NOMO-1 (cell line): ENCODE data around the gene CARMIL1.
"Not testable (repeated sequence)": the region's sequence is repeated elsewhere in the genome, so short reads cannot be mapped to it uniquely, and the experiment has no call there.

Experiments
- DNase-seq, 2 experiments: peaks; one replicate each; lab custom pipeline; 2025; ENCODE audit not compliant: unreplicated experiment in 2 of 2; lab: John Stamatoyannopoulos, UW

CARMIL1 gene

DNA sequence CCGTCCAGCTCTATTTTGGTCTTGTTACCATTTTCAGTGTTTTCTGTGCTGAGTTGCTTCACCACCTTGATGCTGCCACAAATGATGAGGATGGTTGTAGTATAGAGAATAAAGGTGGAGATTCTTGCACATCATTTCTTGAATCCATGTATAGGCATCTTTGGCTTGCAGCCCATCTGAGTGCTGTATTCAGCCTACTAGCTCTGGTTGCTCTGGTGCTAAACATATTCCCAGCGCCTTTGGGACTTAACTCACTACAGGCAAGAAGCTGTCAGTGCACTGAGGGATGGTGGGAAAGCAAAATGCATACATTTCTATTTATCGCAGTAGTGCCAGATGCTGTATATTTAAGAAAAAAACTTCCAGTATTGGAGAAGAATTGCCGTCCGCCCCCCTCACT, 86.0 kb downstream of the CARMIL1 start:
- DNase-seq, result no peak

DNA sequence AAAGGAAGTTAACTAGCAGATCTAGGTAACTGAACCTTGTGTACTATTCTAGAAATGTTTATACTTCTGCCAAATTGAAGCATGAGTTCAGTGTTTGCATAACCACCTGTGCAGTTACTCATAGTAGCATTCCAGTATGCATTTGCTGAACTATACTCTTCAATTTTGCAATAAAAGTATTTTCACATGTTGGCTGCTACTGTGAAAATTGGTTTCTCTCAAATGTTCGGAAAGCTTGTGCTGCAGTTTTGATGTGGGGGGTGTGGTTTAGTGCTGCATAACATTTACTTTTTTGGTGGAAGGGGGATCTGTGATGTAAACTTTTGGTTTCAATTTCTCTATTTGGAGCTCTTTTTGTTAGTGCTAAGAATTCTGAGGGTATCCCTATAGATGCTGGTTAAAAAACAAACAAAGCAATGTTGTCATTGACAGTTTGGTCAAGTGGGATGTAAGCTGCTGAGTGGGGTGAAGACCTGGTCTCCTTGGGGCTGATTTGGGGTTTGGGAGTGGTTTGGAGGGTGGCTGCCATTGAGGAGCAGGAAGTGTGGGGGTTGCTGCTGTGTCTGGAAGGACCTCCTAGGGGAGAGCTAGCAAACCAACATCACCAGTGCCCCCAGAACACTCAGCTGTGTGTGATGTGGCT, 87.8 kb downstream of the CARMIL1 start:
- DNase-seq, result no peak

DNA sequence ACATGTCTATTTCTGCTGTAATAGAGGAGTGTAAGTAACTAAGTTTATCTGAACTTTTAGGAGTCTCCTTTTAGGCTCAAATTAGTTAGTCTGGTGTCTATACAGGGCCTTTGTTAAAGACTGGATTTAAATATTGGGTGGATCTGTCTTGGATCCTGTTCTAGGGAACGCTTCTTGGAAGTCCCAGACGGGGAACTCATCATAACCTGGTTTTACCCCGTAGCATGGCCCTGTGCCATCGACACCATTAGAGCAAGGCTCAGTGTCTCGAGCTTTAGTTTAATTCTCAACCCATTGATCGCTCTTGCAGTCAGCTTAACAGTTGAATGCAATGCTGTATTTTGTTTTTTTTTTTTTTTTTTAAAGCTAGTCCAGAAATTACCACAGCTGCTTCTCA, 89.9 kb downstream of the CARMIL1 start:
- DNase-seq, result no peak

DNA sequence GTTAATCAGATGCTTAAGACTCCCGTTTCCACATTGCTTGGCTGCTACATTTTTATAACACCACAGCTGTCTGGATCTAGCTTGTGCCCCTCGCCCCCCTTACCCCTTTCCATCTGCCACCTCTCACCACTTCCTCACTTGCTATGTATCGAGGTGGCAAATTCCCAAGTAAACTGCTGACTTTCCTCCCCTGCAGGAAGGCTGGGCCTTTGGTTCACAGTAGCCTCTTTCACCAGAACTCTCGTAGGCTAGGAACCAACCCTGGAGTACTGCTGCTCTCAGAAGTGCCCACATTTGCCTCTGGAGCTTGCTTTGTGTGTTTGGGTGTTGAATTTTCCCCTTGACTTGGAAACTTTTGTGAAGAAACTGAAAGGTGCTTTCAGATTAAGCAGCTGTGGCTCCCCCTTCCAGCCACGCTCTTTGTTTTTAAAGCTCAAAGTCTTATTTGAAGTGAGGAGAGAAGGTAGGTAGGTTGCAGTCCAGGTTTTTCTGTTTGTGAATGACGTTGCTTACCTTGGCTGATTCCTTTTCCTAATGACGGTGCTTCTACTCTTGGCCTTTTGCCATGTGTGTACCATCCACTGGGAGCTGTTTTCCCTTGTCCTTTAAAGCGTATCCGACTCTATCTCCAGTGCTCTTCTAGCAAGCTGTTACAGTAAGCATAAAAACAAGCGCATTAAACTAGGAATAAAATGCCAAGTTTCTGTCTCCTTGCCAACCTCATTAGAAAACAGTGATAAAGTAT, 90.4 kb downstream of the CARMIL1 start:
- DNase-seq, result no peak

DNA sequence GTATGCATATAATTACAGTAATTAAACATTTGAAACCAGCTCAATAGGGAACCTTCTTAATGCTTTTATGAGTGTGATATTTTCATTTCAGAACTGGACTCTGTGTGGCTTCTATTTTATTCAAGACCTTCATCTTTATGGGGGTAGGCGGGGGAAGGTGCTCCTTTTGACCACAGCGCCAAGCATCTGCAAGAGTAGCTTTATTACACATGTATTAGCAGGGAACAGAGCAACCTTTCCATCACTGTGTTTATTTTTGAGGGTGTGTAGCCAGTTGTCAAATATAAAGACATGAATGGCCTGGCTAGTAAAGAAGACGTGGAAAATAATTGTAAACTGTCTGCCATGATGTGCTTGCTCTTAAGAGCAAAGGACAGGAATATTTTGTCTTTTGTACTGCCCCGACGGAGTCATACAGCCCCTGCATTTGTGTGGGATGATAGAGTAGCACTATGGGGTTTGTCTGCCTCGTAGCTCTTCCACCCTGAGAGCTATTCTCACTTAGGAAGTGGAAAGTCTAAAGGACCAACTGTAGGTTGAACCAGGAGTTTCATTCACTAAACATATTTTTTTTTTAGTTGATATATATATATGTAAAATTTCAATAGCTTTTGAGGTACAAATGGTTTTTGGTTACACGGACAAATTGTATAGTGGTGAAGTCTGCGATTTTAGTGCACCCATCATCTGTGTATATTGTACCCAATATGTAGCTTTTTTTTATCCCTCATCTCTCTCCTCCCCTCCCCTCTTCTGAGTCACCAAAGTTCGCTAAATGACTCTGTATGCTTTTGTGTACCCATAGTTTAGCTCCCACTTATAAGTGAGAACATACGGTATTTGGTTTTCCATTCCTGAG, 91.2 kb downstream of the CARMIL1 start:
- no peak for DNase-seq

DNA sequence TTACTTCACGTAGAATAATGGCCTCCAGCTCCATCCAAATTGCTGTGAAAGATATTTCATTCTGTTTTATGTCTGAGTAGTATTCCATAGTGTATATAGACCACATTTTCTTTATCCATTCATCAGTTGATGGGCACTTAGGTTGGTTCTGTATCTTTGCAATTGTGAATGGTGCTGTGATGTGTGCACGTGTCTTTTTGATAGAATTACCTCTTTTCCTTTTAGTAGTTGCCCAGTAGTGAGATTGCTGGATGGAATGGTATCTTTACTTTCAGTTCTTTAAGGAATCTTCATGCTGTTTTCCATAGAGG, 91.8 kb downstream of the CARMIL1 start:
- no peak for DNase-seq

DNA sequence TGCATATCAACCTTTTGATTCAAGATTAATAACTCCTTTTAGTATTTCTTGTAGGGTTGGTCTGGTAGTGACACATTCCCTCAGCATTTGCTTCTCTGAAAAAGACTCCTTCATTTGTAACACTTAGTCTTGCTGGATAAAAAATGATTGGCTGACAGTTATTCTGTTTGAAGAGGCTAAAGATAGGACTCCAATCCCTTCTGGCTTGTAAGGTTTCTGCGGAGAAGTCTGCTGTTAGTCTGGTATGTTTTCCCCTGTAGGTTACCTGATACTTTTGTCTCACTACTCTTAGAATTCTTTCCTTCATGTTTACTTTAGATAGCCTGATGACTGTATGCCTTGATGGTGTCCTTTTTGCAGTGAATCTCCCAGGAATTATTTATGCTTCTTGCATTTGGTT, 96.0 kb downstream of the CARMIL1 start:
- DNase-seq, result no peak

DNA sequence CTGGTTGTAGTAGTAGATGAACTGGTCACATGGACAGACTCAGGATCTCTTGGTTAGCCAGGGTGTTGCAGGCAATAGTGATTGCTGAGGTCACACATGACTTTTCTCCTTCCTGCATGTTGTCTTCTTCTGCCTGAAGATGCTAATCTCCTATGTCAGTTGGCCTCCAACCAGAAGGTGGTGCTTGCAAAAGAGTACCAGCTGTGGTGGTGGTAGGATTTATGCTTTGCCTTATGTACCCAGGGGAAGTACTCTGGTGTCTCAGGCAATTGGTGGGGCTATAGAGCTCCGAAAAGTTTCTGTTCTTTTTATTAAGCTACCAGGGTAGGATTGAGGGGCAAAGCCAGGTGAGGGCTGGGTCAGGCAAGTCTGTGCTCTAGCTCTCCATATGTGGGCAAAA, 98.5 kb downstream of the CARMIL1 start:
- no peak for DNase-seq

DNA sequence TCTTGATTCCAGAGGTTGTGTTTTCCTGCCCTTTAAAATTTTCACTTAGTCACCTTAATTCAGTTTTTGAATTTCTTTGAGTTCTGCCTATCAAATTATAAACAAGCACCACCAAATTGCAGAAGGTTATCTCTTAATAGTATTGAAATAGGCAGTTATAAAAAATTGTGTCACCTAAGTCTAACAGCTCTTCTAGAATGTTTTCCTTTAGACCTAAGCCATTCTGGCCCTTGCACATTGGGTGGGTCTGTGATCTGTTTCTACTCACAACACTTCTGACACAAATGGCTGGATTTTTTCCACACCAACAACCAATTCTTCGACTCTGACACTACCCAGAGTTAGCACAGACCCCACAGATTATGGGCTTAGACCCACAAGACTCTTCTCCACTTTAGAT, 101.9 kb downstream of the CARMIL1 start:
- DNase-seq, result no peak

DNA sequence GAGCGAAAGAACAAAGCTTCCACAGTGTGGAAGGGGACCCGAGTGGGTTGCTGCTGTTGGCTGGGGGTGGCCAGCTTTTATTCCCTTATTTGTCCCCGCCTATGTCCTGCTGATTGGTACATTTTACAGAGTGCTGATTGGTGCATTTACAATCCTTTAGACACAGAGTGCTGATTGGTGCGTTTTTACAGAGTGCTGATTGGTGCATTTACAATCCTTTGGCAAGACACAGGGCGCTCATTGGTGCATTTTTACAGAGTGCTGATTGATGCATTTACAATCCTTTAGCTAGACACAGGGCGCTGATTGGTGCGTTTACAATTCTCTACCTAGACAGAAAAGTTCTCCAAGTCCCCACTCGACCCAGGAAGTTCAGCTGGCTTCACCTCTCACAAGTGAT, 103.3 kb downstream of the CARMIL1 start:
- not testable (repeated sequence) for DNase-seq

DNA sequence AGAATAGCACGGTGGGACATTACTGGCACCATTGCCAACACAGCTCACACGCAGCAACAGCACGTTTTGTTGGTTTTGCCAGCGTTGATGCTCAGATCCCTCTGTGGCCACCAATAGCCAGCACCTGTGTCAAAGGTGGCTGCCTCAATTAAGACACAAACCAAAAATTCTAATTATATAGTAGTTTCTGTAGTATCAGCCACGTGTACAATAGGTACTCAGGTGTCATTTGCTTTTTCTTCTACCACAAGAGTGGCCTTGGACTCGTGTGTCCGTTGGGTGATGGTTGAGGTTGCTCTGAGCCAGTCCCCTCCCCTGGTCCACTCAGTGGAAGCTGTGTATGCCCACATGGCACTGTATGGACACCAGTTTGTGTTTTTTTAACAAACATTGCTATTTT, 105.1 kb downstream of the CARMIL1 start:
- no peak for DNase-seq

DNA sequence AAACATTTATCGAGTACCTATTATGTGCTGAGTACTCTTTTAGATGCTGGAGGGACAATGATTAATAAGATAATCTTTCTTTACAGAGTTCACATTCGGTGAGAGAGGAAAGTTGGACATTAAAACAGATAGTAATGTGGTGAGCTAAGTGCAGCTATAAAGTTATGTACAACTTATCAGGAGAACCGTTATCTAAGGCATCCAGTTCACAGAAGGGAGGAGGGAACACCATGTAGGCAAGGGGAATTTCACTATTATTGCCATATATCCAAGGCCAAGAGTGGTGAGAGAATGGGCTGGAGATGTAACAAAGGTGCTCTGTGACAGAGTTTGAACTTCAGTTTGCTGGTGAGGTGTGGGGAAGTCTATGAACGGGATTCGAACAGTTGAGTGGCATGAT, 105.8 kb downstream of the CARMIL1 start:
- DNase-seq, result no peak

DNA sequence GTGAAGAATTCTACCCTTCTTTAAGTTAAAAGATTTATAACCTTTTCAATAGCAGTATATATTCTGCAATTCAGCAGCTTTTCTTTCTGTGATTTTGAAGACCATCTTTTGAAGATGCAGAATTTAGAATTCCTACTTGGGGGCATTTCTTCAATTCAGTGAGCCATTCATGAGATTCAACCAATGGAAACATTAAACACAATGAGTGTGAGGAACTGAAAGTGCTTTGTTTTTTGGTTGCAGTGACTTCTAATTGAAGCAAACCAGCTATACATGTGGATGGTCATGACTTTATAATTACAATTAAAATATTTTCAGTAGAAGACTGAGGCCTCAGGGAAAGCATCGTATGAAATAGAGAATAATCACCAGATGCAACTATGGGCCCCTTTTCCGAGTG, 108.3 kb downstream of the CARMIL1 start:
- DNase-seq, result peak in 1 of 2 experiments; percentile 46

DNA sequence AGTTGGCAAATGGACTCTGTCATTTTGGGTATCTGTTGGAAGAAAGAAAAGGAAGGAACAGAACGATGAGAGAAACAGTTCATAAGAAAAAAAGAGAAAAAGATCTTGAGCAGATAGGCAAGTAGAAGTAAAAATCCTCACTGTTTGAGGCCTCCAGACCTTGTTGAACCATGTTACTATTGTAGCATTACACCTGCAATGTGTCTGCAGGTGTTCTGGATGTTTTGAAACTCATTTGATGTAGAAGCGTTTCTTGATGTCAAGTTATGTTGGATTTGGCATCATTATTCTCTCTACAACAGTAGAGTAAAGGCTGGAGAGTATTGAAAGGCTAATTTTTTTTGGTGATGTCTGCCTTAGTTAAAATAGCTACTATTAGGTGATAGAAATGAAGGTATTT, 108.7 kb downstream of the CARMIL1 start:
- DNase-seq, result no peak

DNA sequence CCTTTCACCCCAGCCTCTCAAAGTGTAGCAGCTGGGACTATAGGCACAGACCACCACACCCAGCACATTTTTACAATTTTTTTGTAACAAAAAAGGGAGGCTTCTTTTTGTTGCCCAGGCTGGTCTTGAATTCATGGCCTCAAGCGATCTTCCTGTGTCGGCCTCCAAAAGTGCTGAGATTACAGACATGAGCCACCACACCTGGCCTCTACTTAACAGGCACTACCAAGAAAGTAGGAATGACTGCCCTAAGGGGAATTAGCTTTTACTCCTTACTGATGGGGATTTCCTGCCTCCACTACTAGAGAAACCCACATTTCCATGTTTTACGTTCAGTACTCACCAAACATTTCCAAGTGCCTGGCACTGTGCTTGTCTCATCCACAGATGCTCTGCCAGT, 109.6 kb downstream of the CARMIL1 start:
- DNase-seq, result no peak

DNA sequence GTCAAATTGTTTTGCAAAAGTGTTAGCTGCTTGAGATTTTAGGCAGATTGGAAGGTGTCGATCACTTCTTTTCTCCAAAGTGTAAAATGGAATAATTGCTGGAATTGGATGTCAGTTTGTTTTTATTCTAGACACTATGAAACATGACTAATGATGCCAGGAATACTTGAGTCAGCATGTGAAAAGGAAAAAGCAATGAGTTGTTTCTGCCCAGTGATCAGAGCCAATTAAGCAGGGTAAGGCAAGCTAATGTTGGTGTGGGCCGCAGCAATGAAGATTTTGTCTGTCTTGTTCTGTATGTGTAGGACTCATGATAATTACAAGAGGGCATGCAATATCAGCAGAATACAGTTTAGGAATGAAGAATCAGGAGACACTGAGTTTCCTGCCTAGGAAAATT, 110.3 kb downstream of the CARMIL1 start:
- no peak for DNase-seq

DNA sequence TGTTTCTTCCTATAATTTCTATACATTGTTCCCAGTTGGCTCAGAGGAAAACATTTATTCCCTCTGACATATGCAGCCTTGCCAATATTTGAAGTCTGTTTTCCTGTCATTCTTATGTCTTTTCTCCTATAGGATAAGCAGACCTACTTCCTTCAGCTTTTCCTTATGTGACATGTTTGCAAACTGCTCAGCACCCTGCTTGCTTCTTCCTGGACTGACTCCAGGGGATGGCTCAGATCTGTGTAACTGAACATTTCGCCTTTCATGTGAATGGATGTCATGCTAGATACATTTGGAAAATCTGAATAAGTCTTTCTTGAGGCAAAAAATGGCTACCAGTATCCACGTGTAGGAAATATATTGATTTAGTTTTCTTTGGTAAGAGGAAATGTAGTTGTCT, 113.2 kb downstream of the CARMIL1 start:
- no peak for DNase-seq

DNA sequence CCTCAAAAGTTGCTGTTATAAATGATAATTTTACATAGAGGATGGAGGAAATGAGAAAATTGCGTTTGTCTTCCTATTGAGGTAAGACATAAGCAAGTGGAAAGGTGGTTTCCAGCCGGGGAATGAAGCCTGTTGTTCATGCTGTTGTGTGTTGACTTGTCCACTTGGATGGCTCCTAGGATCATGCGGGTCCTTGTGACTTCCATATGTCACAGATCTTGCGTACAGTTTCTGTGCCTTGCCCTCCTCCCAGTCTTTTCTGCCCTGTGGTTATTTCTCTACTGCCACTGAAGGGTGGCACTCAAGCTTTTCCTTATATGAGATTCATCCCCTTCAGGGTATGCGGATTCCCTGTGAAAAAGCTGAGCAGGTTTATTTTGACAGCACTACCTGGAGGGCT, 116.6 kb downstream of the CARMIL1 start:
- no peak for DNase-seq

DNA sequence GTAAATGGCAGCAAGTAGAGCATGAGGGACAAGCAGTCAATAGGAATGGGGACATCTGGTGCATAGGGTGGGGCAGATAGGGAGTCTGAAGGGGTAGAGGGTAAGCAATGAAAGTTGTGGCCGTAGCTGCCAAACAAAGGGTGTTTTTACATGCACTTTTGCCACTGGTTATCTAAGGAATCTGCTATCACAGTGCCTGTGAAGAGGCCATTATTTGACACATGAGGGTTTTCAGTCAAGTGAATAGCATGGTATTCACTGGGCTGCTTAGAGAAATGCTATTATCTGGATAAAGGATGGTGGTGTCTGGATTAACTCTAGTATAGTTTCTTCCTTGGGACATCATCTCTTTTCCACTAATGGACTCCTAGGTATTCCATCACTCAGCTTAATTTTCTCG, 118.2 kb downstream of the CARMIL1 start:
- no peak for DNase-seq

DNA sequence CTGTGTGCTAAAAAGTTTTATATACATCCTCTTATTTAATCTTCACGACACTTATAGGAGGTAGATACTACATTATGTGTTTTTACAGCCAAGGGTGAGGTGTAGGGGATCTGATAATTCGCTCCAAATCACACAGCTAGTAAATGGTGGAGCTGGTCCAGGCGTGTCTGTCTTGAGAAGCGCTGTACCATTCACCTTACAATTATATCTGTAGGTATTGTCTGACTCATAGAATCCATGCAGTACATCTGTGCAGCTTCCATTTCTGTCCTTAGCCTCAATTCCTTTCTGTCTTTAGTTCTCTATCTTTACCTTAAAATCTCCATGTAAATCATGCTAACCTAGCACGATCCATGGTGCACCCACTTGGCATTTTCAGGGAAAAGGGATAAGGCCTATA, 120.7 kb downstream of the CARMIL1 start:
- DNase-seq, result no peak

DNA sequence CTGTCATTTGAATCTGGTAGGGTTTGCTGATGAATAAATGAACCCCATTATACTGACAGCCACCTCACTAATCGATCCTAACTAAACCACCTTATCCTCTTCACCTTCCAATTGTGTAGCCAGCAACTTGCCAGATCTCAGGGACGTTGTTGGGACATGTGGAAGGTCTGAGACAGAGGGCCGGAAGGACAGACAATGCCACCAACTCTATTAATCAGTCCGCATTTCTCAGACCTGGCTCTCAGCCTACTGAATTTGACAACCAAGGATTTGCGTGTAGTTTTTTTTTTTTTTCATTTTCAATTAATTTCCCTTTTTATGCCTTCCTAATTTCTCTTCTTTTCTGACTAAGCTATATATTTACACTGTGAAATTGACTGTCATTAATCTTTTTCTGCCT, 122.5 kb downstream of the CARMIL1 start:
- no peak for DNase-seq

DNA sequence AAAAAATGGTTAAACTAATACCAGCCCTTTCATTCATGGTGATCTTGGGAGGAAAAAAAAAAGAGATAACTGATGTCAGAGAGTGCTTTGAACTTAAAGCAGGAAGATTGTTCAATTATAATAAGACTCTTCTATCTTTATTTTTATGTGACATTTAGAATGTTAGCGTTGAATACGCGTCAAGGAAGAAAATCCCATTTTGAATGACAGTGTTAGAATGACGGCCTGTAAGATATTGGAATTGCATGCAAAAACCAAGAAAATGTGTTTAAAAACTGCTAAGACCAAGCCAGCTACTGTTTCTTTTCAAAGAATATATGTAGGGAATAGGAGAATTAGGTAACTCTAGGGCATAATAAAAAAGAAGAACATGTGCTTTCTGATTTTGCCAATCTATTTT, 123.0 kb downstream of the CARMIL1 start:
- DNase-seq, result no peak
